Stimulated activated effector memory CD8-positive, alpha-beta T cell treated with anti-CD3 and anti-CD28 coated beads, Interleukin-12 subunit alpha, Interleukin-12 subunit beta, amount 100 ng/mL, for 72 hours (primary cell): ENCODE data around the gene TMEM121.

Experiments
- ATAC-seq: fragments of 150-1000 bp; cut with Tn5 transposase; 2 replicates; pipeline ENCODE4 v1.10.0; 2021
- DNase-seq, 2 donors: peaks; one replicate each; pipeline ENCODE4 v3.0.0; 2021 to 2022; ENCODE audit warnings: low spot score in 2 of 2
- H3K27ac Mint-ChIP-seq: one replicate; pipeline ENCODE4 v1.8.0; 2022; ENCODE audit warnings: mild to moderate bottlenecking, mixed read lengths
- H3K36me3 Mint-ChIP-seq: one replicate; pipeline ENCODE4 v1.8.0; 2022; ENCODE audit warnings: mild to moderate bottlenecking, mixed read lengths
- H3K4me1 Mint-ChIP-seq: one replicate; pipeline ENCODE4 v1.8.0; 2022; ENCODE audit warnings: mixed read lengths
- H3K4me3 Mint-ChIP-seq: one replicate; pipeline ENCODE4 v1.8.0; 2022; ENCODE audit warnings: mild to moderate bottlenecking, mixed read lengths
- H3K9me3 Mint-ChIP-seq: one replicate; pipeline ENCODE4 v1.8.0; 2022; ENCODE audit warnings: mixed read lengths

TMEM121 gene

GRCh38 chr14:105500726-105501101 is 25.7 kb upstream of the TMEM121 start:
- no peaks in the 10 kb centered on the region for H3K9me3 Mint-ChIP-seq
- H3K36me3 Mint-ChIP-seq, result peaks cover 13% of the 10 kb centered on the region
- DNase-seq (no peak), ATAC-seq (no peak)
- H3K4me1 Mint-ChIP-seq, result no peaks in the 10 kb centered on the region
- H3K4me3 Mint-ChIP-seq, result no peak overlapping the region
- no peak overlapping the region for H3K27ac Mint-ChIP-seq

- Mint-ChIP-seq H3K27ac (no peak overlapping the region), H3K4me1 (no peaks in the 10 kb centered on the region), H3K9me3 (no peaks in the 10 kb centered on the region), H3K4me3 (no peak overlapping the region), H3K36me3 (peaks cover 13% of the 10 kb centered on the region)
- ATAC-seq (no peak), DNase-seq (no peak)
Observed at GRCh38 chr14:105501504-105502291, 24.7 kb upstream of the TMEM121 start.

GRCh38 chr14:105502446-105503295 is 23.7 kb upstream of the TMEM121 start:
- Mint-ChIP-seq H3K36me3 (peaks cover 13% of the 10 kb centered on the region), H3K27ac (peak overlapping the region; percentile 58), H3K9me3 (no peaks in the 10 kb centered on the region), H3K4me1 (no peaks in the 10 kb centered on the region), H3K4me3 (no peak overlapping the region)
- ATAC-seq (no peak), DNase-seq (no peak)

- no peaks in the 10 kb centered on the region for H3K9me3 Mint-ChIP-seq
- H3K36me3 Mint-ChIP-seq, result peaks cover 13% of the 10 kb centered on the region
- no peak for DNase-seq
- H3K4me3 Mint-ChIP-seq, result no peak overlapping the region
- no peak overlapping the region for H3K27ac Mint-ChIP-seq
- no peaks in the 10 kb centered on the region for H3K4me1 Mint-ChIP-seq
- ATAC-seq, result peak; percentile 8
Observed at GRCh38 chr14:105503296-105503640, 23.1 kb upstream of the TMEM121 start.

GRCh38 chr14:105503935-105504692 is 22.3 kb upstream of the TMEM121 start:
- ATAC-seq (no peak), DNase-seq (no peak)
- Mint-ChIP-seq H3K9me3 (no peaks in the 10 kb centered on the region), H3K4me1 (no peaks in the 10 kb centered on the region), H3K36me3 (peaks cover 13% of the 10 kb centered on the region), H3K27ac (no peak overlapping the region), H3K4me3 (no peak overlapping the region)

- no peak overlapping the region for H3K27ac Mint-ChIP-seq
- ATAC-seq, result no peak
- peaks cover 12% of the 10 kb centered on the region for H3K36me3 Mint-ChIP-seq
- DNase-seq, result no peak
- H3K4me3 Mint-ChIP-seq, result no peak overlapping the region
- H3K4me1 Mint-ChIP-seq, result no peaks in the 10 kb centered on the region
- H3K9me3 Mint-ChIP-seq, result no peaks in the 10 kb centered on the region
Observed at GRCh38 chr14:105505101-105505500, 21.3 kb upstream of the TMEM121 start.

GRCh38 chr14:105507247-105507646 is 19.1 kb upstream of the TMEM121 start:
- Mint-ChIP-seq H3K9me3 (no peaks in the 10 kb centered on the region), H3K4me3 (no peak overlapping the region), H3K36me3 (peaks cover 7% of the 10 kb centered on the region), H3K4me1 (no peaks in the 10 kb centered on the region), H3K27ac (no peak overlapping the region)
- DNase-seq (no peak), ATAC-seq (no peak)

- Mint-ChIP-seq H3K4me3 (no peak overlapping the region), H3K27ac (no peak overlapping the region), H3K9me3 (no peaks in the 10 kb centered on the region), H3K36me3 (no peaks in the 10 kb centered on the region), H3K4me1 (no peaks in the 10 kb centered on the region)
- DNase-seq (no peak), ATAC-seq (no peak)
Observed at GRCh38 chr14:105508069-105508468, 18.3 kb upstream of the TMEM121 start.

- H3K27ac Mint-ChIP-seq, result peak overlapping the region; percentile 66
- no peaks in the 10 kb centered on the region for H3K36me3 Mint-ChIP-seq
- no peak overlapping the region for H3K4me3 Mint-ChIP-seq
- no peaks in the 10 kb centered on the region for H3K9me3 Mint-ChIP-seq
- no peaks in the 10 kb centered on the region for H3K4me1 Mint-ChIP-seq
- DNase-seq (no peak), ATAC-seq (no peak)
Observed at GRCh38 chr14:105508601-105509000, 17.8 kb upstream of the TMEM121 start.

GRCh38 chr14:105517096-105517495 is 9.3 kb upstream of the TMEM121 start:
- Mint-ChIP-seq H3K27ac (no peak overlapping the region), H3K36me3 (no peaks in the 10 kb centered on the region), H3K4me3 (no peak overlapping the region), H3K9me3 (no peaks in the 10 kb centered on the region), H3K4me1 (peaks cover 5% of the 10 kb centered on the region)
- ATAC-seq, result no peak
- DNase-seq, result no peak

- Mint-ChIP-seq H3K27ac (no peak overlapping the region), H3K36me3 (no peaks in the 10 kb centered on the region), H3K4me3 (no peak overlapping the region), H3K9me3 (no peaks in the 10 kb centered on the region), H3K4me1 (peaks cover 5% of the 10 kb centered on the region)
- DNase-seq (no peak), ATAC-seq (no peak)
Observed at GRCh38 chr14:105519946-105520698, 6.3 kb upstream of the TMEM121 start.

GRCh38 chr14:105525326-105525725 is 1.1 kb upstream of the TMEM121 start:
- H3K4me3 Mint-ChIP-seq, result peak overlapping the region; percentile 52
- no peak for ATAC-seq
- no peak for DNase-seq
- peaks cover 13% of the 10 kb centered on the region for H3K4me1 Mint-ChIP-seq
- no peak overlapping the region for H3K27ac Mint-ChIP-seq
- H3K36me3 Mint-ChIP-seq, result peaks cover 16% of the 10 kb centered on the region
- no peaks in the 10 kb centered on the region for H3K9me3 Mint-ChIP-seq

GRCh38 chr14:105526776-105527380 is 495 bp downstream of the TMEM121 start:
- H3K4me1 Mint-ChIP-seq, result peaks cover 21% of the 10 kb centered on the region
- H3K9me3 Mint-ChIP-seq, result no peaks in the 10 kb centered on the region
- peaks cover 24% of the 10 kb centered on the region for H3K36me3 Mint-ChIP-seq
- ATAC-seq (no peak), DNase-seq (no peak)
- peak overlapping the region; percentile 87 for H3K27ac Mint-ChIP-seq
- peak overlapping the region; percentile 77 for H3K4me3 Mint-ChIP-seq

GRCh38 chr14:105527381-105527825 is 1.0 kb downstream of the TMEM121 start:
- ATAC-seq (no peak), DNase-seq (no peak)
- Mint-ChIP-seq H3K4me1 (peaks cover 26% of the 10 kb centered on the region), H3K27ac (peak overlapping the region; percentile 87), H3K36me3 (peaks cover 24% of the 10 kb centered on the region), H3K9me3 (no peaks in the 10 kb centered on the region), H3K4me3 (peak overlapping the region; percentile 77)
